ENCODE data around the gene ANXA5.

Gene ANXA5

DNA sequence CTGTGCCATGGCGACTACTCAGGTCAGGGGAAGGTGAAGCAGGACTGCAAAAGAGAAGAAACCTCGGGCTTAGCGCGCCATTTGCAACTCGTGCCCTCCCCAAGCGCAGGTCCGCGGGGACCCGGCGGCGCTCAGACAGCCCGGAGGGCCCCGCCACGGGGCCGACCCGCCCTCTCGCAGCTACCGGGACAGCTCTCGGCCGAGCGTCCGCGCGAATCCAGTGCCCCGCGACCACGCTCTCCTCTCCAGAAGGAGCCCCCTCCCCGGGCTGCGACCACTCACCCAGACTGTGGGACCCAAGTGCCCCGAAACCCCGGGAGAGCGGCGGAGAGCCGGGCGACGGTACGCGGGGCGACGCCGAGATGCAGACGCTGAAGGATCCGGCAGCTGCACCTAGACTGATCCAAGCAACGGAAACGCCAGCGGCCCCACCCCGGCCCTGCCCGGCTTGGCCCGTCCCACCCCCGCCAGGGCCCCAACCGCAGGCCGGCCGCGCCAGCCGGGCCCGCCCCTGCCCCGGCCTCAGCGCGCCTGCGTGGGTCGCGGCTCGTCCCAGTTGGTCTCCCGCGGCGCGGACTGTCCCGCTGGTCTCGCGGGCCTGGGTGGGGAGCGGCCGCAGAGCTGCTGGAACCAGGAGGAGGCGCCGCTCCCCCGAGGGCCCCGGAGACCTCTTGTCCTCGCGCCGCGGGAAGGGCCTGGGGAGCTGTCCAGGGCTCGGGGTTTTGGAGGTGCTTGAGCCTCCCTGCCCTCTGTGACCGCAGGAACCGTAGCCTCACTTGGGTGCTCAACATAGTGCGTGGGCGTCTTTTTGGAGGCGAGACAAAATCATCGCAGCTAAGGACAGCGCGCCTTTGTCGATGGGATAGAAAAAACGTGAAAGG lies at the start of gene ANXA5:
ANXA5 (minus strand) TSS at position 400 of the 881 bp plus-strand sequence; CDS start at position 9, 391 bp downstream.
- in situ Hi-C loops (cut with MboI; ENCODE audit: low sequenced_read_pairs): no loop called here

DNA sequence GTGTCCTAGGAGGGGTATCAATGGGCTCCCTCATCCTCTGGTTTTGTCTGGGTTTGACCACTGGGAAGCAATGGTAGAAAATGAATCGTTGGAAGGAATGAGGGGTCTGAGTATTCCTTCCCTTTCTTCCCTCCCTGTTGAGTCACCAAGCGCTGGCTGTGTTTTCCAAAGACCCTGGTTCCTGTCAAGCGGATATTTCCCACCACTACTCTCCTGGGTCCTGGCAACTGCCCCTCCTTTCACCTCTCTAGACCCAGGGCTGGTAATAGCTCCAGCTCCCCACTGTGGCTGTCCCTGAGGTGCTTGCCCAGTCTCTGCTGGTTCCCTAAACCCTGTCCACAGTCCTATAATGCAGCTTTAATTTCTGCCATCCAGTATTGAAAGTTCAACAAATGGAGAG lies 46.0 kb upstream of the ANXA5 start:
- in situ Hi-C loops (cut with MboI; ENCODE audit: low sequenced_read_pairs): loop anchor here (25.0 kb wide), 1 partner anchor 255 kb away; no protein-coding TSS in a partner anchor

GRCh38 chr4:121741751-121742150 lies 45.0 kb upstream of the ANXA5 start:
- in situ Hi-C loops (cut with MboI; ENCODE audit: low sequenced_read_pairs): loop anchor here (25.0 kb wide), 1 partner anchor 254 kb away; no protein-coding TSS in a partner anchor

DNA sequence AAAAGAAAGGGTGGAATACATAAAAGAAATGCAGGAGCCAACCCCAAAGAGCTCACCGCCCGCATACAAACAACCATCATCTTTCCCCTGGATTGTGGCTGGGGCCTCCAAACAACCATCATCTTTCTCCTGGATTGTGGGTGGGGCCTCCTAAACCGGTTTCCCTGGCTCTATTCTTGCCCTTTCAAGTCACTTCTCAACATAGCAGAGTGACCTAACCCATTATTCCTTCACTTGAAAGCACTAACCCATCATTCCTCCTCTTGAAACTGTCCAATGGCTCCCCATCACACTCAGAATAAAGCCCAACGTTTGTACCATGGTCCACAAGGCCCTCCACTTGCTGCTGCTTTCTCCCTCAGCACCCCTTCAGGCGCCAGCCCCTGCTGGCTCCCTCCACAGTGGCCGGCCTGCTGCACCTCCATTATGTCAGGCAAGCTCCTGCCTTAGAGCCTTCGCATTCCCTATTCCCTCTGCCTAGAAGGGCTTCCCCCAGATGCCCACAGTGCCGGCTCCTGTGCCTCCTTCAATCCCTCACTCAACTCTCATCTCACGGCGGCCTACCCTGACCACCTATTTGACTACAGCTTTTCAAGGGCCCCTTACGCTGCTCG lies 44.1 kb upstream of the ANXA5 start:
- in situ Hi-C loops (cut with MboI; ENCODE audit: low sequenced_read_pairs): loop anchor here (25.0 kb wide), 1 partner anchor 254 kb away; no protein-coding TSS in a partner anchor

- in situ Hi-C loops (cut with MboI; ENCODE audit: low sequenced_read_pairs): loop anchor here (25.0 kb wide), 1 partner anchor 252 kb away; no protein-coding TSS in a partner anchor
Observed at GRCh38 chr4:121739575-121739974, 42.8 kb upstream of the ANXA5 start.

- in situ Hi-C loops (cut with MboI; ENCODE audit: low sequenced_read_pairs): loop anchor here (25.0 kb wide), 1 partner anchor 252 kb away; no protein-coding TSS in a partner anchor
Observed at GRCh38 chr4:121738780-121739535, 42.2 kb upstream of the ANXA5 start.

- in situ Hi-C loops (cut with MboI; ENCODE audit: low sequenced_read_pairs): loop anchor here (25.0 kb wide), 1 partner anchor 251 kb away; no protein-coding TSS in a partner anchor
Observed at GRCh38 chr4:121737846-121738554, 41.2 kb upstream of the ANXA5 start.

- in situ Hi-C loops (cut with MboI; ENCODE audit: low sequenced_read_pairs): loop anchor here (25.0 kb wide), 1 partner anchor 250 kb away; no protein-coding TSS in a partner anchor
Observed at GRCh38 chr4:121736735-121737351, 40.1 kb upstream of the ANXA5 start.

DNA sequence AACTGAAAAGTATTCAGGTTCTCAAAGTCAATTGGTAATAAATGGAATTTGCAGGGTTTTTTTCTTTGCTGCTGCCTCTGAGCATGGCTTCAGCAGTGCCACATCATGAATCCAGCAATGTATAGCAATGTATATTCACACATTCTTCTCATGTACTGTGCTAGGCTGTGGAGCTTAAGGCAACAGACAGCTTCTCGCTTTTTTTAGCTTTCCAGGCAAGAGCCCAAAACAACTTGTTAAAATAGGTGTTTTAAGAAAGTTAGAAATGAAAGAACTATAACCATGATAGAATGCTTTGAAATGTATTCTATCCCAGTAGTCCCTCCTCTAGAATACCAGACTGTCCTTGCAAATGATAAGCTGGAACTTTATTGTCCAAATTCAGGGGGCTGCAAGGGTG lies 37.8 kb upstream of the ANXA5 start:
- in situ Hi-C loops (cut with MboI; ENCODE audit: low sequenced_read_pairs): loop anchor here (25.0 kb wide), 1 partner anchor 247 kb away; no protein-coding TSS in a partner anchor

DNA sequence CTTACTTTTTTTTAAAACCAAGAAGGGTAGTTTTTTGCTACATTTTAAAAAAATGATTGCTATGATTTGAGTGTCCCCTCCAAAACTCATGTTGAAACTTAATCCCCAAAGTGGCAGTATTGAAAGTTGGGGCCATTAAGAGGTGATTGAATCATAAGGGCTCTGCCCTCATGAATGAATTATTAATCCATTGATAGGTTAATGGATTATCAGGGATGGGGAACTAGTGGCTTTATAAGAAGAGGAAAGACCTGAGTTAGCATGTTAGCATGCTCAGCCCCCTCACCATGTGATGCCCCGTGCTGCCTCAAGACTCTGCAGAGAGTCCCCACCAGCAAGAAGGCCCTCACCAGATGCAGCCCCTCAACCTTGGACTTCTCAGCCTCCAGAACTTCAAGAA lies 37.2 kb upstream of the ANXA5 start:
- in situ Hi-C loops (cut with MboI; ENCODE audit: low sequenced_read_pairs): loop anchor here (25.0 kb wide), 1 partner anchor 247 kb away; no protein-coding TSS in a partner anchor

DNA sequence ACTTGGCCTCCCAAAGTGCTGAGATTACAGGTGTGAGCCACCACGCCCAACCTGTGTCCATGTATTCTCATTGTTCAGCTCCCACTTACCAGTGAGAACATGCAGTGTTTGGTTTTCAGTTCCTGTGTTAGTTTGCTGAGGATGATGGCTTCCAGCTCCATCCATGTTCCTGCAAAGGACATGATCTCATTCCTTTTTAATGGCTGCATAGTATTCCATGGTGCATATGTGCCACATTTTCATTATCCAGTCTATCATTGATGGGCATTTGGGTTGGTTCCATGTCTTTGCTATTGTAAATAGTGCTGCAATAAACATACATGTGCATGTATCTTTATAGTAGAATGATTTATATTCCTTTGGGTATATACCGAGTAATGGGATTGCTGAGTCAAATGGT lies 33.0 kb upstream of the ANXA5 start:
- in situ Hi-C loops (cut with MboI; ENCODE audit: low sequenced_read_pairs): loop anchor here (25.0 kb wide), 1 partner anchor 242 kb away; no protein-coding TSS in a partner anchor

GRCh38 chr4:121728798-121729226 lies 32.0 kb upstream of the ANXA5 start:
- in situ Hi-C loops (cut with MboI; ENCODE audit: low sequenced_read_pairs): loop anchor here (25.0 kb wide), 1 partner anchor 242 kb away; no protein-coding TSS in a partner anchor

- in situ Hi-C loops (cut with MboI; ENCODE audit: low sequenced_read_pairs): loop anchor here (25.0 kb wide), 1 partner anchor 241 kb away; no protein-coding TSS in a partner anchor
Observed at GRCh38 chr4:121728066-121728465, 31.3 kb upstream of the ANXA5 start.

DNA sequence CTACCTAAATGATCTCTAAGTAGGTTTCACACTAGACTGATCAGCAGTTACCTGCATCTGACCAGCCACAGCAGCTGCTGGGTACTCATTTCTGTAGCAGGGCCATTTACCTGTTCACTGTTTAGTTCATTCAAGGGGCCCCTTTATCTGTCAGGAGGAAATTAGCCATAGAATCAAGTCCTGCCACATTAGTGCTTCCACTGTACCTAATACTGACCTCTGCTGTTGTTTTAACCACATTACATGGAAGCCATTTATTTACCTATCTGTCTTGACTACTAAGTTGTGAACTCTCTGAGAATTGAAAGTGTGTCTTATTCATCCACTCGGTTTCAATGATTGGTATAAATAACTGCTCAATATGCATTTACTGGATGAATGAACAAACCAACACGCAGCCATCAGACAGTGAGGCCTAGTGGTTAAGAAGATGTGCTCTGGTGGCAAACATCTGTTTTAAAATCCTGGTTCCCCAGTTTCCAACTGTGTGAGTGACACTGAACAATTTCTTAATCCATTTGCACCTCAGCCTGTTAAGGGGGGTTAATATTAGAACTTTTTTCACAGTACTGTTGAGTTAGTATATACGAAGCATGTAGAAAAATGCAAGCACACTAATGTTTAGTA lies 30.0 kb upstream of the ANXA5 start:
- in situ Hi-C loops (cut with MboI; ENCODE audit: low sequenced_read_pairs): loop anchor here (25.0 kb wide), 1 partner anchor 239 kb away; no protein-coding TSS in a partner anchor

DNA sequence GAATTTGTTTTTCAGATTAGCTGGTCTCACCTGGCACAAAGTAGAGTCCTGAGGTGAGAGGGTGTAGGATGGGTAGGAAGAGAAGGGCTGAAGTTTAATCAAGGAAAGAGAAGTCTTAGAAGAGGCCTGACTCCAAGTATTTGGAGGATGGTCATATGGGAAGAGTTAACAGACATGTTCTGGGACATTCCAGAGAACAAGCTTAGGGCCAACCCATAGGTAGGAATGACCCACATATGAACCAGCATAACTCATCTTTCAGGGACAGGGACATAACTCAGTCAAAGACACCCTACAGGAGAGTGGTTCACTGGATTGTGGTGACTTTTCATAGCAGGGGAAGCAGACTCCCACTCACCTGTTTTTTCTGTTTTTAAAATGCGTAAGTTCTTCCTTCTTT lies 27.9 kb upstream of the ANXA5 start:
- in situ Hi-C loops (cut with MboI; ENCODE audit: low sequenced_read_pairs): loop anchor here (25.0 kb wide), 1 partner anchor 237 kb away; no protein-coding TSS in a partner anchor

DNA sequence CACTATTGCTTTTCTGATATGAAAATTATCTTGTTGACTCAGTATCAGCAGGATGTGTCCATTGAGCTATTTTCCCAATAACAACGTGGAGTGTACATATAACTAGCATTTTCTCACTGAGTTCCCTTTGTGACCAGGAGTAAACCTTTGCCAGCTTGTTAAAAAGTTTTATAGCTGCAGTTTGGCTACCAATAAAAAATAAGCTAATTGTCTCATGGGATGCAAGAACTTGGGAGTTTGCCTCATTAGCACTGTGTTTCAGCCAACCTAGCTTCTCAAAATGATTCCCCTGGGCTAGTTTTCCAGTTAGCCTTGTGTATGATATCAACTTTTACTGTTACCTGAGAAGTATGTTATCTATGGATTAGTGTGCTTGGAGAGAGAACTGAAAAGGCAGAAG lies 24.9 kb upstream of the ANXA5 start:
- in situ Hi-C loops (cut with MboI; ENCODE audit: low sequenced_read_pairs): no loop called here

DNA sequence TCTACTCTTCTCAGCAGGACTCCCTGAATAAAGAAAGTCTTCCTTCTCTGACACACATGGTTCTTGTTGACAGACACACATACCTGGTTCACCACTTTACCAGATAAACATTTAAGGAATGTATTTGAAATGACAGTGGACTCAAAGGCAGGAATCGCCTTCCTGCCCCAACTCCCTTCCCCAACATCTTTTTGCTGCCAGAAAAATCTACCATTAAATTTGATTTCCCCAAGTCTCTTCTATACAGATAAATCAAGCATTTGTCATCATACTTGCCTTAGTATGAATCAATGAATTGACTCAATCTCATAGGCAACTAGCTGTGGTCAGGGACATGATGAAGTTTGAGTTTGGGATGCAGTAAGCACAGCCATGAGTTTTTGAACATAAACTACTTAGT lies 23.3 kb upstream of the ANXA5 start:
- in situ Hi-C loops (cut with MboI; ENCODE audit: low sequenced_read_pairs): no loop called here

DNA sequence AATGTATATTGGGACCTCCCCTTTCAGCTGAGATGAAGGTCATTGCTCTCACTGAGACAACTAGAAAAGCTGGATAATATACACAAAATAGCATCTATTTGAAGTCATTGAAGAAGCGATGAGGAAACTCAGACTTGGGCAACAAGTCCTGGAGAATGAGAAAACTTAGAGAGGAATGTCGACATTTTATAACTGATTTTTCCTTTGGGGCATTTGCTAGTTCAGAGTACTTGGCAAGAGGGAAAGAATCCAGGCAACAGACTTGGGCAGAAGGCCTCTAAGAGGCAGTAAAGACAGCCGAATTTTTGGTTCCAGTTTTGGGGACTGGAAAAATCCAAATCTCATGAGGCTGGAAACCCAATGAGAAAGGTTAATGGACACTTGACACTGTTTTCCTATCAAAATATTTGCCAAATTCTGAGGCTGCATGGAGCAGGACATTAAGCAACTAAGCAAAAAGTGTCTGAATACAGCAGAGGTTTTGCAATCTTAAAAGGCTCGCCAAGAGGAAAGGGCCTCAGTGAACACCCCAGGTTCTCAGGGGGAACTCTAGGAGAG lies 21.0 kb upstream of the ANXA5 start:
- in situ Hi-C loops (cut with MboI; ENCODE audit: low sequenced_read_pairs): no loop called here

DNA sequence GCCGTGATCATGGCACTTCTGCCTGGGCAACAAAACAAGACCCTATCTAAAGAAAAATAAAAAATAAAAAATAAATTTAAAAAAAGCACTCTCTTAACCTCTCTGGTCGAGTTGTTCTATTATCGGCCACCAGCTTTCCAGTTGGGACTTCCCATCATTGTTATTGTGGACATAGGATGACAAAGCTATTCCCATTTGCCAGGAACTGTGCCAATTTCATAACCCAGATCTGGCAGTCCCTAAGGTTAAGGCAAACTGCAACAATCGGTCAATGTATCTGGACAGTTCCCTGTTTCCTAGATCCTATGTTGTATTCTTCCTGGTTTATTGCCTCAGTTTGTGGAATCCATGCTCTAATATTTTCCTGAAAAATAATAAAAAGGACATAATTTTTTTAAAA lies 17.8 kb upstream of the ANXA5 start:
- in situ Hi-C loops (cut with MboI; ENCODE audit: low sequenced_read_pairs): no loop called here
